NB4 (cell line): ENCODE results near the gene FKBP11.
"Not testable (repeated sequence)": the region's sequence is repeated elsewhere in the genome, so short reads cannot be mapped to it uniquely, and the experiment has no call there.

Experiments used
- DNase-seq: peaks from one replicate; pipeline ENCODE4 v3.0.0; 2010; ENCODE audit warnings: low read depth
- H3K4me3 ChIP-seq: one replicate; pipeline ENCODE4 v1.5.1; 2011; ENCODE audit warnings: mild to moderate bottlenecking, low read depth, low read length, moderate library complexity
- MYC ChIP-seq: IDR thresholded peaks from 2 replicates; pipeline ENCODE4 v1.6.1; 2011; ENCODE audit warnings: low read depth, low read length
- POLR2A ChIP-seq: IDR thresholded peaks from 2 replicates; pipeline ENCODE4 v1.6.1; 2011; ENCODE audit warnings: mild to moderate bottlenecking; ENCODE audit not compliant: insufficient read length; ENCODE audit errors: extremely low read depth
- TF ChIP-seq, protein P1 (sequence below): IDR thresholded peaks from 2 replicates; pipeline ENCODE4 v1.6.1; 2011; ENCODE audit warnings: low read depth, low read length
- TF ChIP-seq, protein P2 (sequence below): IDR thresholded peaks from one replicate; pipeline ENCODE4 v1.5.1; 2012; ENCODE audit warnings: low read depth, low read length

The FKBP11 gene

GRCh38 chr12:48910196-48910595, 15.1 kb downstream of the FKBP11 start:
- no peak for DNase-seq
- TF ChIP-seq, protein P1, sequence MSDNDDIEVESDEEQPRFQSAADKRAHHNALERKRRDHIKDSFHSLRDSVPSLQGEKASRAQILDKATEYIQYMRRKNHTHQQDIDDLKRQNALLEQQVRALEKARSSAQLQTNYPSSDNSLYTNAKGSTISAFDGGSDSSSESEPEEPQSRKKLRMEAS: no peak
- TF ChIP-seq POLR2A: no peak
- TF ChIP-seq MYC: no peak
- TF ChIP-seq, protein P2, sequence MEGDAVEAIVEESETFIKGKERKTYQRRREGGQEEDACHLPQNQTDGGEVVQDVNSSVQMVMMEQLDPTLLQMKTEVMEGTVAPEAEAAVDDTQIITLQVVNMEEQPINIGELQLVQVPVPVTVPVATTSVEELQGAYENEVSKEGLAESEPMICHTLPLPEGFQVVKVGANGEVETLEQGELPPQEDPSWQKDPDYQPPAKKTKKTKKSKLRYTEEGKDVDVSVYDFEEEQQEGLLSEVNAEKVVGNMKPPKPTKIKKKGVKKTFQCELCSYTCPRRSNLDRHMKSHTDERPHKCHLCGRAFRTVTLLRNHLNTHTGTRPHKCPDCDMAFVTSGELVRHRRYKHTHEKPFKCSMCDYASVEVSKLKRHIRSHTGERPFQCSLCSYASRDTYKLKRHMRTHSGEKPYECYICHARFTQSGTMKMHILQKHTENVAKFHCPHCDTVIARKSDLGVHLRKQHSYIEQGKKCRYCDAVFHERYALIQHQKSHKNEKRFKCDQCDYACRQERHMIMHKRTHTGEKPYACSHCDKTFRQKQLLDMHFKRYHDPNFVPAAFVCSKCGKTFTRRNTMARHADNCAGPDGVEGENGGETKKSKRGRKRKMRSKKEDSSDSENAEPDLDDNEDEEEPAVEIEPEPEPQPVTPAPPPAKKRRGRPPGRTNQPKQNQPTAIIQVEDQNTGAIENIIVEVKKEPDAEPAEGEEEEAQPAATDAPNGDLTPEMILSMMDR: no peak
- no peak overlapping the region for H3K4me3 ChIP-seq

DNA sequence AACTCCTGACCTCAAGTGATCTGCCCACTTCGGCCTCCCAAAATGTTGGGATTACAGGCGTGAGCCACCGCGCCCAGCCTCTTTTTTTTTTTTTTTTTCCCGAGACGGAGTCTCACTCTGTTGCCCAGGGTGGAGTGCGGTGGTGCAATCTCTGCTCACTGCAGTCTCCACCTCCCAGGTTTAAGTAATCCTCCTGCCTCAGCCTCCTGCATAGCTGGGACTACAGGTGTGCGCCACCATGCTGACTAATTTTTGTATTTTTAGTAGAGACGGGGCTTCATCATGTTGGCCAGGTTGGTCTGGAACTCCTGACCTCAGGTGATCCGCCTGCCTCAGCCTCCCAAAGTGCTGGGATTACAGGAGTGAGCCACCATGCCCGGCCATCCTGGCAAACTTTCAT, 15.6 kb downstream of the FKBP11 start:
- DNase-seq, H3K4me3 ChIP-seq: not testable (repeated sequence)

GRCh38 chr12:48907245-48907644, 18.0 kb downstream of the FKBP11 start:
- TF ChIP-seq MYC (no peak), POLR2A (no peak)
- TF ChIP-seq, protein P2: no peak
- TF ChIP-seq, protein P1: no peak

GRCh38 chr12:48903982-48904411, 21.3 kb downstream of the FKBP11 start:
- TF ChIP-seq, protein P2: peak; percentile 61
- TF ChIP-seq POLR2A: no peak
- peak; percentile 80 for DNase-seq
- H3K4me3 ChIP-seq: no peak overlapping the region

More at GRCh38 chr12:48907245-48907644, 18.0 kb downstream of the FKBP11 start:
- no peak overlapping the region for H3K4me3 ChIP-seq
- no peak for DNase-seq

GRCh38 chr12:48903363-48903981, 21.8 kb downstream of the FKBP11 start:
- H3K4me3 ChIP-seq: no peak overlapping the region

DNA sequence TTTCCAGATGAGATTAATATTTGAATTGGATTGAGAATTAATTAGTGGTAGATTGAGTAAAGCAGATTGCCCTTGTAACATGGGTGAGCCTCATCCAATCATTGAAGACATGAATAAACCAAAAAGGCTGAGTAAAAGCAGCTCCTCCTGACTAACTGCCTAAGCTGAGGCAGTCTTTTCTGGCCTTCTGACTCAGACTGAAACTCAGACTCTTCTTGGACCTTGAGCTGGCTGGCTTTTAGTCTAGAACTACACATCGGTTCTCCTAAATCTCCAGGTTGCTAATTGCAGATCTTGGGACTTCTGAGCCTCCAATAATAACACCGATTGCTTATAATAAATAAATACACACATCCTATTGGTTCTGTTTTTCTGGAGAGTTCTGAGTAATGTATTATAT, 24.0 kb downstream of the FKBP11 start:
- TF ChIP-seq MYC (no peak), POLR2A (no peak)
- TF ChIP-seq, protein P1: no peak
- TF ChIP-seq, protein P2: no peak
- DNase-seq: no peak
- no peak overlapping the region for H3K4me3 ChIP-seq

More at GRCh38 chr12:48903363-48903981, 21.8 kb downstream of the FKBP11 start:
- TF ChIP-seq, protein P1: no peak
- TF ChIP-seq, protein P2: no peak
- no peak for TF ChIP-seq POLR2A
- TF ChIP-seq MYC: no peak
- no peak for DNase-seq
